WTC11 (cell line): ENCODE data around the gene TDRD6. TPM values are rescaled to one million over a fixed set of nuclear protein-coding genes. Genes with fewer than 3 reads are reported as not detected.

ENCODE experiments used
- ATAC-seq: fragments of 200-7000 bp; cut with Tn5 transposase; 2 replicates; pipeline ENCODE4 v1.10.0; 2021; ENCODE audit warnings: mild to moderate bottlenecking, moderate library complexity
- CTCF ChIA-PET: fragments of 300-600 bp; sonication (Branson Sonifier 250); formaldehyde crosslinking; loops from one replicate; lab custom pipeline; 2021; ENCODE audit warnings: antibody characterized with exemption; lab: Charles Lee
- POLR2A ChIA-PET: fragments of 350-600 bp; sonication (Branson Sonifier 250); formaldehyde crosslinking; loops from one replicate; lab custom pipeline; 2021; ENCODE audit warnings: antibody characterized with exemption; lab: Charles Lee
- DNase-seq: peaks from one replicate; pipeline ENCODE4 v3.0.0; 2021; ENCODE audit warnings: low spot score
- H3K27ac Mint-ChIP-seq: 2 replicates; pipeline ENCODE4 v1.8.0; 2021; ENCODE audit warnings: mixed read lengths
- H3K27me3 Mint-ChIP-seq: 2 replicates; pipeline ENCODE4 v1.8.0; 2021; ENCODE audit warnings: low read depth, mild to moderate bottlenecking, moderate library complexity, mixed read lengths
- H3K36me3 Mint-ChIP-seq: 2 replicates; pipeline ENCODE4 v1.8.0; 2021; ENCODE audit warnings: mixed read lengths
- H3K4me1 Mint-ChIP-seq: 2 replicates; pipeline ENCODE4 v1.8.0; 2022; ENCODE audit warnings: mixed read lengths
- H3K4me3 Mint-ChIP-seq: 2 replicates; pipeline ENCODE4 v1.8.0; 2021; ENCODE audit warnings: mild to moderate bottlenecking, moderate library complexity, mixed read lengths
- H3K9me3 Mint-ChIP-seq: 2 replicates; pipeline ENCODE4 v1.8.0; 2021; ENCODE audit warnings: mixed read lengths
- ATF1 ChIP-seq: sonication (generic); formaldehyde crosslinking; IDR thresholded peaks from 2 replicates; pipeline ENCODE4 v1.8.1; 2023; ENCODE audit warnings: mild to moderate bottlenecking, moderate library complexity, missing genetic modification reagents
- CREM ChIP-seq: sonication (generic); formaldehyde crosslinking; IDR thresholded peaks from 2 replicates; pipeline ENCODE4 v1.8.1; 2022; ENCODE audit warnings: mild to moderate bottlenecking, missing genetic modification reagents, moderate library complexity
- ESRRA ChIP-seq: sonication (generic); formaldehyde crosslinking; IDR thresholded peaks from 2 replicates; pipeline ENCODE4 v1.8.1; 2022; ENCODE audit warnings: mild to moderate bottlenecking, missing genetic modification reagents, borderline replicate concordance
- GABPB1 ChIP-seq: sonication (generic); formaldehyde crosslinking; IDR thresholded peaks from 2 replicates; pipeline ENCODE4 v1.8.1; 2023; ENCODE audit warnings: mild to moderate bottlenecking, missing genetic modification reagents
- MAX ChIP-seq: sonication (generic); formaldehyde crosslinking; IDR thresholded peaks from 2 replicates; pipeline ENCODE4 v1.8.0; 2022; ENCODE audit warnings: mild to moderate bottlenecking, missing genetic modification reagents
- MLX ChIP-seq: sonication (generic); formaldehyde crosslinking; IDR thresholded peaks from 2 replicates; pipeline ENCODE4 v1.8.1; 2023; ENCODE audit warnings: mild to moderate bottlenecking, missing genetic modification reagents, moderate library complexity
- NR1H2 ChIP-seq: sonication (generic); formaldehyde crosslinking; IDR thresholded peaks from 2 replicates; pipeline ENCODE4 v1.9.0; 2021; ENCODE audit warnings: mild to moderate bottlenecking, moderate library complexity, missing genetic modification reagents
- STAT6 ChIP-seq: sonication (generic); formaldehyde crosslinking; conservative IDR thresholded peaks from 2 replicates; pipeline ENCODE4 v1.8.1; 2023; ENCODE audit warnings: mild to moderate bottlenecking, low read depth, missing genetic modification reagents, moderate library complexity
- USF2 ChIP-seq: sonication (generic); formaldehyde crosslinking; IDR thresholded peaks from 2 replicates; pipeline ENCODE4 v1.8.1; 2023; ENCODE audit warnings: mild to moderate bottlenecking, missing genetic modification reagents, moderate library complexity
- ZMAT4 ChIP-seq: fragments of 250-450 bp; sonication (Bioruptor Pico); IDR thresholded peaks from 2 replicates; pipeline ENCODE4 v1.9.0; 2021; ENCODE audit warnings: mild to moderate bottlenecking
- ZNF219 ChIP-seq: sonication (generic); formaldehyde crosslinking; IDR thresholded peaks from 2 replicates; pipeline ENCODE4 v1.8.0; 2023; ENCODE audit warnings: missing genetic modification reagents, mild to moderate bottlenecking, borderline replicate concordance
- ZNF416 ChIP-seq: fragments of 250-450 bp; sonication (Bioruptor Pico); IDR thresholded peaks from 2 replicates; pipeline ENCODE4 v1.9.0; 2021; ENCODE audit warnings: mild to moderate bottlenecking, inconsistent platforms
- ZNF423 ChIP-seq: fragments of 250-450 bp; sonication (Bioruptor Pico); IDR thresholded peaks from 2 replicates; pipeline ENCODE4 v2.1.2; 2022; ENCODE audit warnings: mild to moderate bottlenecking, moderate library complexity
- ZNF425 ChIP-seq: fragments of 250-450 bp; sonication (Bioruptor Pico); conservative IDR thresholded peaks from 2 replicates; pipeline ENCODE4 v1.9.0; 2021; ENCODE audit warnings: mild to moderate bottlenecking
- ZNF532 ChIP-seq: fragments of 250-450 bp; sonication (Bioruptor Pico); IDR thresholded peaks from 2 replicates; pipeline ENCODE4 v1.9.0; 2021; ENCODE audit warnings: mild to moderate bottlenecking, borderline replicate concordance
- total RNA-seq: library from RNA; stranded (reverse); gene quantifications from 3 replicates; pipeline ENCODE4 v1.2.3, GENCODE V29; 2021

TDRD6 gene
- total RNA-seq, 1 experiment from 2014 or later = 0.04 TPM

GRCh38 chr6:46661483-46661882 lies 26.2 kb upstream of the TDRD6 start:
- DNase-seq = no peak
- TF ChIP-seq ESRRA (CRISPR knock-in tag) (no peak), ZNF532 (no peak), GABPB1 (CRISPR knock-in tag) (no peak), ZMAT4 (CRISPR knock-in tag) (no peak), ZNF416 (CRISPR knock-in tag) (no peak), NR1H2 (CRISPR knock-in tag) (no peak), USF2 (no peak), STAT6 (no peak), CREM (no peak), ZNF219 (CRISPR knock-in tag) (no peak), ZNF423 (CRISPR knock-in tag) (no peak), ZNF425 (CRISPR knock-in tag) (no peak), ATF1 (CRISPR knock-in tag) (no peak), MLX (CRISPR knock-in tag) (no peak), MAX (no peak)
- TF ChIP-seq, all 79 proteins: peak for 0
- POLR2A ChIA-PET = no interaction called here
- no peak overlapping the region for H3K4me3 Mint-ChIP-seq
- no peaks in the 10 kb centered on the region for H3K27me3 Mint-ChIP-seq
- CTCF ChIA-PET = no interaction called here
- H3K9me3 Mint-ChIP-seq = no peaks in the 10 kb centered on the region
- no peaks in the 10 kb centered on the region for H3K36me3 Mint-ChIP-seq
- H3K27ac Mint-ChIP-seq = no peak overlapping the region
- H3K4me1 Mint-ChIP-seq = no peaks in the 10 kb centered on the region
- ATAC-seq = no peak
